ENCODE measurements around the gene TAF9B. TPM values are rescaled to one million over a fixed set of nuclear protein-coding genes. Genes with fewer than 3 reads are reported as not detected.
A peak's percentile ranks its signal among the peaks of the same experiment; 100 is the strongest.

Gene TAF9B
- total and polyA plus RNA-seq, 5 donors = 14.8 to 25.5 (median 20.6) TPM

- no peaks in the 10 kb centered on the region for H3K27me3 ChIP-seq (ENCODE audit: control insufficient read depth, insufficient read depth)
- intact Hi-C loops (cut with DNase I) = no loop called here
- no peak for ATAC-seq
These were observed 23.1 kb downstream of the TAF9B start for GRCh38 chrX:78116365-78116764.

GRCh38 chrX:78111140-78111931 is 28.1 kb downstream of the TAF9B start:
- Histone ChIP-seq H3K27me3 (ENCODE audit: control insufficient read depth, insufficient read depth) (no peaks in the 10 kb centered on the region), H3K4me3 (ENCODE audit: low read length) (no peak overlapping the region), H3K4me1 (ENCODE audit: control insufficient read depth, insufficient read depth, low read length) (peaks cover 3% of the 10 kb centered on the region), H3K9me3 (ENCODE audit: control insufficient read depth, low read length) (no peaks in the 10 kb centered on the region), H3K27ac (ENCODE audit: low read length) (no peak overlapping the region)
- DNase-seq (peak in 1 of 3 donors; percentile 42), ATAC-seq (peak in 1 of 2 donors; percentile 67)
- WGBS = 83% methylated on average over 10 of the region's 10 CpGs
- intact Hi-C loops (cut with DNase I) = no loop called here

More at GRCh38 chrX:78116365-78116764, 23.1 kb downstream of the TAF9B start:
- no peak overlapping the region for H3K27ac ChIP-seq (ENCODE audit: low read length)
- H3K4me3 ChIP-seq (ENCODE audit: low read length) = no peak overlapping the region
- no peaks in the 10 kb centered on the region for H3K4me1 ChIP-seq (ENCODE audit: control insufficient read depth, insufficient read depth, low read length)
- H3K9me3 ChIP-seq (ENCODE audit: control insufficient read depth, low read length) = no peaks in the 10 kb centered on the region
- DNase-seq = no peak

GRCh38 chrX:78109458-78109857 is 30.0 kb downstream of the TAF9B start:
- Histone ChIP-seq H3K27ac (ENCODE audit: low read length) (no peak overlapping the region), H3K27me3 (ENCODE audit: control insufficient read depth, insufficient read depth) (no peaks in the 10 kb centered on the region), H3K4me1 (ENCODE audit: control insufficient read depth, insufficient read depth, low read length) (peaks cover 8% of the 10 kb centered on the region), H3K9me3 (ENCODE audit: control insufficient read depth, low read length) (no peaks in the 10 kb centered on the region), H3K4me3 (ENCODE audit: low read length) (no peak overlapping the region)
- intact Hi-C loops (cut with DNase I) = no loop called here
- ATAC-seq (no peak), DNase-seq (no peak)
- WGBS = 76% methylated on average over 2 of the region's 2 CpGs

GRCh38 chrX:78106651-78106986 is 32.8 kb downstream of the TAF9B start:
- H3K4me1 ChIP-seq (ENCODE audit: control insufficient read depth, insufficient read depth, low read length) = peaks cover 8% of the 10 kb centered on the region
- no peaks in the 10 kb centered on the region for H3K27me3 ChIP-seq (ENCODE audit: control insufficient read depth, insufficient read depth)
- intact Hi-C loops (cut with DNase I) = no loop called here
- DNase-seq (no peak), ATAC-seq (no peak)
- WGBS = 70% methylated on average over 1 of the region's 1 CpG
- peak overlapping the region; percentile 96 for H3K4me3 ChIP-seq (ENCODE audit: low read length)
- no peaks in the 10 kb centered on the region for H3K9me3 ChIP-seq (ENCODE audit: control insufficient read depth, low read length)
- peak overlapping the region; percentile 37 for H3K27ac ChIP-seq (ENCODE audit: low read length)

GRCh38 chrX:78105944-78106650 is 33.4 kb downstream of the TAF9B start:
- Histone ChIP-seq H3K27me3 (ENCODE audit: control insufficient read depth, insufficient read depth) (no peaks in the 10 kb centered on the region), H3K27ac (ENCODE audit: low read length) (peak overlapping the region; percentile 37), H3K4me3 (ENCODE audit: low read length) (peak overlapping the region; percentile 96), H3K4me1 (ENCODE audit: control insufficient read depth, insufficient read depth, low read length) (peaks cover 8% of the 10 kb centered on the region), H3K9me3 (ENCODE audit: control insufficient read depth, low read length) (no peaks in the 10 kb centered on the region)
- no peak for ATAC-seq
- WGBS = 27% methylated on average over 11 of the region's 11 CpGs
- intact Hi-C loops (cut with DNase I) = no loop called here
- DNase-seq = no peak

GRCh38 chrX:78104447-78105176 is 34.8 kb downstream of the TAF9B start:
- WGBS = under 1% methylated on average over 27 of the region's 27 CpGs
- DNase-seq (peak; percentile 53 to 72 (median 66)), ATAC-seq (peak; percentile 66 to 73)
- intact Hi-C loops (cut with DNase I) = no loop called here
- Histone ChIP-seq H3K9me3 (ENCODE audit: control insufficient read depth, low read length) (no peaks in the 10 kb centered on the region), H3K4me3 (ENCODE audit: low read length) (peak overlapping the region; percentile 96), H3K27me3 (ENCODE audit: control insufficient read depth, insufficient read depth) (no peaks in the 10 kb centered on the region), H3K4me1 (ENCODE audit: control insufficient read depth, insufficient read depth, low read length) (peaks cover 8% of the 10 kb centered on the region), H3K27ac (ENCODE audit: low read length) (peak overlapping the region; percentile 99)

- no peaks in the 10 kb centered on the region for H3K9me3 ChIP-seq (ENCODE audit: control insufficient read depth, low read length)
- intact Hi-C loops (cut with DNase I) = no loop called here
- WGBS = under 1% methylated on average over 72 of the region's 72 CpGs
- peaks cover 8% of the 10 kb centered on the region for H3K4me1 ChIP-seq (ENCODE audit: control insufficient read depth, insufficient read depth, low read length)
- peak within 1 kb of the TSS; percentile 99 for H3K27ac ChIP-seq (ENCODE audit: low read length)
- no peaks in the 10 kb centered on the region for H3K27me3 ChIP-seq (ENCODE audit: control insufficient read depth, insufficient read depth)
- peak; percentile 98 to 99 for ATAC-seq
- DNase-seq = peak; percentile 97 to 99 (median 98)
- peak within 1 kb of the TSS; percentile 96 for H3K4me3 ChIP-seq (ENCODE audit: low read length)
These were observed 35.6 kb downstream of the TAF9B start, which contains the start of gene PGK1 for GRCh38 chrX:78103623-78104446. PGK1 (plus strand) TSS chrX:78104248; CDS start chrX:78104341, 93 bp downstream.

GRCh38 chrX:78103001-78103622 is 36.3 kb downstream of the TAF9B start:
- Histone ChIP-seq H3K4me3 (ENCODE audit: low read length) (peak overlapping the region; percentile 51), H3K9me3 (ENCODE audit: control insufficient read depth, low read length) (no peaks in the 10 kb centered on the region), H3K4me1 (ENCODE audit: control insufficient read depth, insufficient read depth, low read length) (peaks cover 8% of the 10 kb centered on the region), H3K27ac (ENCODE audit: low read length) (no peak overlapping the region), H3K27me3 (ENCODE audit: control insufficient read depth, insufficient read depth) (no peaks in the 10 kb centered on the region)
- no peak for ATAC-seq
- intact Hi-C loops (cut with DNase I) = no loop called here
- 86% methylated on average over 23 of the region's 23 CpGs for WGBS
- DNase-seq = peak in 1 of 3 donors; percentile 59

- Histone ChIP-seq H3K9me3 (ENCODE audit: control insufficient read depth, low read length) (no peaks in the 10 kb centered on the region), H3K27me3 (ENCODE audit: control insufficient read depth, insufficient read depth) (no peaks in the 10 kb centered on the region), H3K4me3 (ENCODE audit: low read length) (no peak overlapping the region), H3K27ac (ENCODE audit: low read length) (no peak overlapping the region), H3K4me1 (ENCODE audit: control insufficient read depth, insufficient read depth, low read length) (peaks cover 7% of the 10 kb centered on the region)
- no peak for ATAC-seq
- DNase-seq = no peak
- intact Hi-C loops (cut with DNase I) = no loop called here
- 93% methylated on average over 1 of the region's 1 CpG for WGBS
These were observed 37.4 kb downstream of the TAF9B start for GRCh38 chrX:78102091-78102490.

GRCh38 chrX:78098108-78098507 is 41.3 kb downstream of the TAF9B start:
- H3K27me3 ChIP-seq (ENCODE audit: control insufficient read depth, insufficient read depth) = no peaks in the 10 kb centered on the region
- intact Hi-C loops (cut with DNase I) = loop anchor here in 1 of 4 donors (10.0 kb wide), 1 partner anchor 763 kb away; no protein-coding TSS in a partner anchor
- DNase-seq = no peak

More at GRCh38 chrX:78098108-78098507, 41.3 kb downstream of the TAF9B start:
- H3K4me1 ChIP-seq (ENCODE audit: control insufficient read depth, insufficient read depth, low read length) = no peaks in the 10 kb centered on the region
- H3K27ac ChIP-seq (ENCODE audit: low read length) = no peak overlapping the region
- H3K4me3 ChIP-seq (ENCODE audit: low read length) = no peak overlapping the region
- ATAC-seq = no peak
- no peaks in the 10 kb centered on the region for H3K9me3 ChIP-seq (ENCODE audit: control insufficient read depth, low read length)

Data from right cardiac atrium (tissue), 5 donors.